SK-N-SH (cell line): ENCODE data around the gene PDCD2. TPM values are rescaled to one million over a fixed set of nuclear protein-coding genes. Genes with fewer than 3 reads are reported as not detected.

Experiments used
- CTCF ChIA-PET: fragments of 300-600, 350-600 bp; formaldehyde crosslinking; extraction: SDS; loops from one replicate; lab custom pipeline; 2021; lab: Yijun Ruan, JAX
- POLR2A ChIA-PET: fragments of 350-600 bp; sonication (Branson Sonifier 250); formaldehyde crosslinking; extraction: SDS; loops from one replicate; lab custom pipeline; 2020; ENCODE audit warnings: antibody characterized with exemption, inconsistent platforms; lab: Yijun Ruan, JAX
- DNase-seq: peaks from one replicate; pipeline ENCODE4 v3.0.0; 2012
- H2AFZ ChIP-seq: fragments of 200-600 bp; sonication (generic); 2 replicates; pipeline ENCODE4 v1.8.1; 2016; ENCODE audit warnings: antibody characterized with exemption, mild to moderate bottlenecking, low read depth
- H3F3A ChIP-seq: fragments of 200-600 bp; sonication (generic); replicated peaks from 2 replicates; pipeline ENCODE3; 2016; ENCODE audit warnings: antibody characterized with exemption, mild to moderate bottlenecking; ENCODE audit not compliant: insufficient read depth
- H3K27ac ChIP-seq, 2 experiments: fragments of 200-500 bp in 1 of 2; fragments of 200-600 bp in 1 of 2; sonication (Bioruptor generic) in 1 of 2; sonication (generic), shearing (Covaris generic) in 1 of 2; 2 replicates each; pipeline versions ENCODE4 v1.5.1 to v1.6.1; 2014 to 2016; ENCODE audit warnings: low read depth in 2 of 2, inconsistent platforms in 1 of 2, low read length in 1 of 2, mild to moderate bottlenecking in 1 of 2, mixed read lengths in 1 of 2
- H3K27me3 ChIP-seq: fragments of 200-600 bp; sonication (generic), shearing (Covaris generic); 2 replicates; pipeline ENCODE4 v1.6.1; 2016; ENCODE audit warnings: mixed run types; ENCODE audit not compliant: insufficient read depth
- H3K36me3 ChIP-seq, 2 experiments: fragments of 200-500 bp in 1 of 2; fragments of 200-600 bp in 1 of 2; sonication (Bioruptor generic) in 1 of 2; sonication (generic) in 1 of 2; replicated peaks in 1 of 2; 2 replicates each; pipeline versions ENCODE3 to v1.5.1; 2014 to 2016; ENCODE audit warnings: low read length in 1 of 2, mild to moderate bottlenecking in 1 of 2; ENCODE audit not compliant: insufficient read depth in 2 of 2, control insufficient read depth in 1 of 2
- H3K4me1 ChIP-seq, 2 experiments: fragments of 200-500 bp in 1 of 2; fragments of 200-600 bp in 1 of 2; sonication (Bioruptor generic) in 1 of 2; sonication (generic), shearing (Covaris generic) in 1 of 2; 2 replicates each; pipeline versions ENCODE4 v1.5.1 to v1.6.1; 2014 to 2016; ENCODE audit warnings: low read depth in 1 of 2, low read length in 1 of 2, mixed run types in 1 of 2; ENCODE audit not compliant: insufficient read depth in 2 of 2, control insufficient read depth in 1 of 2
- H3K4me2 ChIP-seq: fragments of 200-600 bp; sonication (generic), shearing (Covaris generic); 2 replicates; pipeline ENCODE4 v1.6.1; 2017; ENCODE audit warnings: mixed run types
- H3K4me3 ChIP-seq, 2 experiments: fragments of 200-500 bp in 1 of 2; fragments of 200-600 bp in 1 of 2; sonication (Bioruptor generic) in 1 of 2; sonication (generic), shearing (Covaris generic) in 1 of 2; 2 replicates each; pipeline versions ENCODE4 v1.5.1 to v1.8.1; 2014 to 2016; ENCODE audit warnings: low read depth in 2 of 2, inconsistent platforms in 1 of 2, low read length in 1 of 2, mild to moderate bottlenecking in 1 of 2, mixed read lengths in 1 of 2, moderate library complexity in 1 of 2
- H3K79me2 ChIP-seq: fragments of 200-600 bp; sonication (generic); 2 replicates; pipeline ENCODE4 v1.8.1; 2017; ENCODE audit warnings: mild to moderate bottlenecking; ENCODE audit not compliant: insufficient read depth
- H3K9ac ChIP-seq: fragments of 200-600 bp; sonication (generic); 2 replicates; pipeline ENCODE4 v1.6.1; 2017; ENCODE audit warnings: mixed run types
- H3K9me2 ChIP-seq: fragments of 200-600 bp; sonication (generic); 2 replicates; pipeline ENCODE4 v1.6.1; 2017; ENCODE audit warnings: mixed run types
- H3K9me3 ChIP-seq: fragments of 200-600 bp; sonication (generic); 2 replicates; pipeline ENCODE4 v1.6.1; 2017; ENCODE audit warnings: mixed run types, mild to moderate bottlenecking, moderate library complexity
- H4K20me1 ChIP-seq: fragments of 200-600 bp; sonication (generic); 2 replicates; pipeline ENCODE4 v1.6.1; 2017; ENCODE audit warnings: mild to moderate bottlenecking, mixed run types; ENCODE audit not compliant: insufficient read depth
- CHD2 ChIP-seq: fragments of 150-350 bp; IDR thresholded peaks from 2 replicates; pipeline ENCODE4 v1.6.1; 2018; ENCODE audit warnings: low read length; ENCODE audit not compliant: partially characterized antibody
- ELF1 ChIP-seq: IDR thresholded peaks from 2 replicates; pipeline ENCODE4 v1.4.0; 2012
- EP300 ChIP-seq, 2 experiments: IDR thresholded peaks; 2 replicates each; pipeline versions ENCODE4 v1.4.0 to v1.6.1; 2012; ENCODE audit warnings: borderline replicate concordance in 1 of 2, low read depth in 1 of 2, low read length in 1 of 2
- EZH2phosphoT487 ChIP-seq: fragments of 200-600 bp; sonication (generic); IDR thresholded peaks from 2 replicates; pipeline ENCODE4 v1.6.1; 2017; ENCODE audit warnings: low read depth, mixed run types, mild to moderate bottlenecking, antibody characterized with exemption, moderate library complexity, borderline replicate concordance
- FOSL2 ChIP-seq: IDR thresholded peaks from 2 replicates; pipeline ENCODE4 v1.4.0; 2012; ENCODE audit warnings: low read depth, mild to moderate bottlenecking, moderate library complexity, borderline replicate concordance
- FOXJ3 ChIP-seq: sonication (generic); formaldehyde crosslinking; IDR thresholded peaks from 2 replicates; pipeline ENCODE4 v1.5.1; 2020; ENCODE audit warnings: mild to moderate bottlenecking, missing genetic modification reagents
- FOXM1 ChIP-seq: IDR thresholded peaks from 2 replicates; pipeline ENCODE4 v1.4.0; 2012; ENCODE audit warnings: low read depth, mild to moderate bottlenecking
- GABPA ChIP-seq: IDR thresholded peaks from 2 replicates; pipeline ENCODE4 v1.4.0; 2012; ENCODE audit warnings: low read depth, mild to moderate bottlenecking
- JUND ChIP-seq: IDR thresholded peaks from 2 replicates; pipeline ENCODE4 v1.4.0; 2012
- MEF2A ChIP-seq: IDR thresholded peaks from 2 replicates; pipeline ENCODE4 v1.4.0; 2012; ENCODE audit warnings: low read depth, borderline replicate concordance
- MXI1 ChIP-seq: IDR thresholded peaks from 2 replicates; pipeline ENCODE4 v1.6.1; 2012; ENCODE audit warnings: mild to moderate bottlenecking, low read depth, low read length, improper control_type of control experiment
- NRF1 ChIP-seq: IDR thresholded peaks from 2 replicates; pipeline ENCODE4 v1.6.1; 2012; ENCODE audit warnings: low read depth, mild to moderate bottlenecking, low read length
- RFX5 ChIP-seq: IDR thresholded peaks from 2 replicates; pipeline ENCODE4 v1.6.1; 2012; ENCODE audit warnings: mild to moderate bottlenecking, improper control_type of control experiment, low read length
- RXRA ChIP-seq: IDR thresholded peaks from 2 replicates; pipeline ENCODE4 v1.4.0; 2012; ENCODE audit warnings: low read depth, mild to moderate bottlenecking, borderline replicate concordance
- SIN3A ChIP-seq: IDR thresholded peaks from 2 replicates; pipeline ENCODE4 v1.6.1; 2012; ENCODE audit warnings: low read depth, mild to moderate bottlenecking, low read length, moderate library complexity, borderline replicate concordance
- TCF12 ChIP-seq: IDR thresholded peaks from 2 replicates; pipeline ENCODE4 v1.4.0; 2012
- YY1 ChIP-seq: IDR thresholded peaks from 2 replicates; pipeline ENCODE4 v1.4.0; 2012; ENCODE audit warnings: low read depth, mild to moderate bottlenecking
- WGBS: methylation state at CpG from one replicate; pipeline ENCODE4 v1.1.6; 2017; ENCODE audit warnings: low lambda C conversion rate; 5-methylcytosine and 5-hydroxymethylcytosine counted together
- polyA plus RNA-seq, 3 experiments: library from polyadenylated mRNA; depleted of rRNA; stranded (reverse); fragments of >200 nt; gene quantifications; 2 replicates each; pipeline ENCODE4 v1.2.3, GENCODE V29; 2012
- TF ChIP-seq, protein P1 (sequence below): IDR thresholded peaks from 2 replicates; pipeline ENCODE4; 2012
- TF ChIP-seq, protein P2 (sequence below): IDR thresholded peaks from 2 replicates; pipeline ENCODE4 v1.4.0; 2012; ENCODE audit warnings: low read depth, borderline replicate concordance
- TF ChIP-seq, protein P3 (sequence below): fragments of 150-350 bp; IDR thresholded peaks from 2 replicates; pipeline ENCODE4 v1.6.1; 2017; ENCODE audit warnings: antibody characterized with exemption, low read length, low read depth, borderline replicate concordance
- TF ChIP-seq, protein P4 (sequence below): IDR thresholded peaks from 2 replicates; pipeline ENCODE4 v1.4.0; 2012; ENCODE audit warnings: low read depth, borderline replicate concordance

The PDCD2 gene
- polyA plus RNA-seq, 1 of the 3 experiments (the other 2 are of a cell fraction), result 82.1 TPM

DNA sequence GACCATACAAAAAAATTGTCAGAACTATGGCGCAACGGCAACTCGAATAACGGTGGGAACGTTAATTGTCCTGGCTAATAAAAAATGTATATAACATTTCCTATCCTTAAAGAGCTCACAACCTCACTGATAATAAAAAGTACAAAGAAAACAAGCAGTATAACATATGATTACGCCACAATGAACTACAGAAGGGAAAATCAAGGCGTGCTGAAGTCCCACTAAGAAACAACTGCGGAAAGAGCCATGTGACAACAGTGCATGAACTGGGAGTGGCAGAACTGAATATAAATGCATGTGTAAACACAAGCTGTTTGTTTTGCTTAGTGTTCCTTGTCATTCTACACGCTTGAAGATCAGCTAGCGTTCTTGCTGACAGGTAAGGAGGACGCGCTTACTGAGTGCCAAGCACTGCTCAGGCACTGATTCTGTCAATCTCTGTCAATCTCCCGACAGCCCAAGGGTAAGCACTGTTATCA lies 30.9 kb downstream of the PDCD2 start:
- Histone ChIP-seq H3K9me2 (no peaks in the 10 kb centered on the region), H3K36me3 (peaks cover 23 to 36% of the 10 kb centered on the region in 2 experiments), H3K9me3 (no peaks in the 10 kb centered on the region), H3K27ac (peak overlapping the region; percentile 51 to 92), H2AFZ (peak overlapping the region; percentile 89), H3K79me2 (peaks cover 90% of the 10 kb centered on the region), H3K4me2 (peak overlapping the region; percentile 91)
- 2% methylated on average over 13 of the region's 13 CpGs for WGBS
- ChIA-PET CTCF (interaction anchor here (1.2 to 1.5 kb wide), 2 partner anchors 722 to 763 kb away, joined by 4 to 5 read pairs; no protein-coding TSS in a partner anchor), POLR2A (interaction anchor here (0.6 to 1.3 kb wide), 5 partner anchors 9 to 803 kb away, joined by 3 to 10 read pairs (median 4); partner anchors contain the start of genes ERMARD and PDCD2)
- TF ChIP-seq MXI1 (0 out of 2 replicates have a peak, but pooled peaks have one; percentile 78), FOXM1 (no peak)
- TF ChIP-seq, protein P1, sequence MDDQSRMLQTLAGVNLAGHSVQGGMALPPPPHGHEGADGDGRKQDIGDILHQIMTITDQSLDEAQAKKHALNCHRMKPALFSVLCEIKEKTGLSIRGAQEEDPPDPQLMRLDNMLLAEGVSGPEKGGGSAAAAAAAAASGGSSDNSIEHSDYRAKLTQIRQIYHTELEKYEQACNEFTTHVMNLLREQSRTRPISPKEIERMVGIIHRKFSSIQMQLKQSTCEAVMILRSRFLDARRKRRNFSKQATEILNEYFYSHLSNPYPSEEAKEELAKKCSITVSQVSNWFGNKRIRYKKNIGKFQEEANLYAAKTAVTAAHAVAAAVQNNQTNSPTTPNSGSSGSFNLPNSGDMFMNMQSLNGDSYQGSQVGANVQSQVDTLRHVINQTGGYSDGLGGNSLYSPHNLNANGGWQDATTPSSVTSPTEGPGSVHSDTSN, result peak; percentile 72
- TF ChIP-seq, protein P2, sequence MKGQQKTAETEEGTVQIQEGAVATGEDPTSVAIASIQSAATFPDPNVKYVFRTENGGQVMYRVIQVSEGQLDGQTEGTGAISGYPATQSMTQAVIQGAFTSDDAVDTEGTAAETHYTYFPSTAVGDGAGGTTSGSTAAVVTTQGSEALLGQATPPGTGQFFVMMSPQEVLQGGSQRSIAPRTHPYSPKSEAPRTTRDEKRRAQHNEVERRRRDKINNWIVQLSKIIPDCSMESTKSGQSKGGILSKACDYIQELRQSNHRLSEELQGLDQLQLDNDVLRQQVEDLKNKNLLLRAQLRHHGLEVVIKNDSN, result peak; percentile 20; the same call in 1 of the 2 replicates
- TF ChIP-seq, all 33 proteins: peak for 3
- Histone ChIP-seq H4K20me1 (peaks cover 42% of the 10 kb centered on the region), H3K4me1 (peaks cover 19 to 23% of the 10 kb centered on the region in 2 experiments; a peak in 3 of 4 replicates), H3K9ac (peak overlapping the region; percentile 90; the same call in 1 of the 2 replicates), H3F3A (peaks cover 10% of the 10 kb centered on the region), H3K4me3 (peak overlapping the region; percentile 89 to 100), H3K27me3 (no peaks in the 10 kb centered on the region)
- DNase-seq, result no peak

DNA sequence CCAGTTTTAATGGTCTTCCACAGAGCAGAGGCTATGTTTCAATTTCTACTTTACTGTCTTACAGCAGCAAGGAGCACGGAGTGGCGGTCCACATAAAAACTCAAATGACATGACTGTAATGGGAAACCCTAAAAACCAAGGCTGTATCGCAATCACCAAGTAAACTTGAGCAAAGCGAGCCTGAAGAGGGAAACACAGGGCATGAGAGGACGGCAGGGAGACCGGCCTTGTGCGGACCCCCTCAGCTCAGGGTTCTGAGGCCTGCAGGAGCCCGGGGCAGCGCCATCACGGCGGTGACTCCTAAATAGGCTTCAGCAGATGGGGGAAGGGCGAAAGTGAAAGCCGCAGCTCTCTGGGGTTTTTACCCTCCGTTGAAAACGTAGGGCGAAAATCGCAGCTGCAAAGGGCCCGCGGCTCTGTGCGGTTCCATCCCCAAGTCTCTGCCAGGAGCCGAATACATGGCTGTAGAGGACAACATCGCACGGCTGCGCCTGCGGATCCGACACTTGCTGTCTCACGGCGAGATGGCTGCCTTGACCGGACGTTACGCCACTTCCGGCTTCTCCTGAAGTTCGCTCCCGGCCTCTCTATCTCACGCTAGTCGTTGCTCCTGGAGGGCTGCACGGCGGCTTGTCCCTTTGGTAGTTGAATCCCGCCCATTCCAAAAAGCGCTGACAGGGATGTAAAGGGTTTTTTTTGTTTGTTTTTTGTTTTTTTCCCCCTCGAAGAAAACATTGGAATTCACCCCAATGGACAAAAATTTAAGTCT lies 31.5 kb downstream of the PDCD2 start, which contains the start of gene PSMB1:
Gene PSMB1, minus strand, starts transcription at position 543 of the 769 bp plus-strand sequence. Its CDS starts 65 bp downstream, at position 478.
- Histone ChIP-seq H2AFZ (peak within 1 kb of the TSS; percentile 89), H3K36me3 (peaks cover 29 to 37% of the 10 kb centered on the region in 2 experiments), H4K20me1 (peaks cover 48% of the 10 kb centered on the region), H3K9me2 (no peaks in the 10 kb centered on the region), H3K4me3 (peak within 1 kb of the TSS; percentile 89 to 100), H3K4me1 (peaks cover 19 to 23% of the 10 kb centered on the region in 2 experiments; a peak in 3 of 4 replicates), H3K9me3 (no peaks in the 10 kb centered on the region), H3K9ac (peak within 1 kb of the TSS; percentile 90), H3K79me2 (peaks cover 90% of the 10 kb centered on the region), H3K4me2 (peak within 1 kb of the TSS; percentile 91), H3K27me3 (no peaks in the 10 kb centered on the region), H3K27ac (peak within 1 kb of the TSS; percentile 92 to 96), H3F3A (peaks cover 10% of the 10 kb centered on the region)
- DNase-seq, result peak; percentile 80
- CTCF ChIA-PET, result interaction anchor here (1.2 to 1.5 kb wide), 2 partner anchors 721 to 762 kb away, joined by 4 to 5 read pairs; no protein-coding TSS in a partner anchor
- POLR2A ChIA-PET, result interaction anchor here (0.6 to 1.3 kb wide), 6 partner anchors 15 to 803 kb away, joined by 3 to 10 read pairs (median 4); partner anchors contain the start of gene PDCD2
- 3% methylated on average over 21 of the region's 41 CpGs for WGBS
- peak; percentile 87 for TF ChIP-seq MXI1
- peak; percentile 92 for TF ChIP-seq ELF1
- TF ChIP-seq, protein P3, sequence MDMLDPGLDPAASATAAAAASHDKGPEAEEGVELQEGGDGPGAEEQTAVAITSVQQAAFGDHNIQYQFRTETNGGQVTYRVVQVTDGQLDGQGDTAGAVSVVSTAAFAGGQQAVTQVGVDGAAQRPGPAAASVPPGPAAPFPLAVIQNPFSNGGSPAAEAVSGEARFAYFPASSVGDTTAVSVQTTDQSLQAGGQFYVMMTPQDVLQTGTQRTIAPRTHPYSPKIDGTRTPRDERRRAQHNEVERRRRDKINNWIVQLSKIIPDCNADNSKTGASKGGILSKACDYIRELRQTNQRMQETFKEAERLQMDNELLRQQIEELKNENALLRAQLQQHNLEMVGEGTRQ, result no peak
- TF ChIP-seq TCF12, result peak; percentile 17; the same call in 1 of the 2 replicates
- TF ChIP-seq GABPA, result peak; percentile 94
- TF ChIP-seq SIN3A, result peak; percentile 92; the same call in 1 of the 2 replicates
- TF ChIP-seq RFX5, result no peak
- TF ChIP-seq JUND, result no peak
- no peak for TF ChIP-seq FOXM1
- TF ChIP-seq, protein P4, sequence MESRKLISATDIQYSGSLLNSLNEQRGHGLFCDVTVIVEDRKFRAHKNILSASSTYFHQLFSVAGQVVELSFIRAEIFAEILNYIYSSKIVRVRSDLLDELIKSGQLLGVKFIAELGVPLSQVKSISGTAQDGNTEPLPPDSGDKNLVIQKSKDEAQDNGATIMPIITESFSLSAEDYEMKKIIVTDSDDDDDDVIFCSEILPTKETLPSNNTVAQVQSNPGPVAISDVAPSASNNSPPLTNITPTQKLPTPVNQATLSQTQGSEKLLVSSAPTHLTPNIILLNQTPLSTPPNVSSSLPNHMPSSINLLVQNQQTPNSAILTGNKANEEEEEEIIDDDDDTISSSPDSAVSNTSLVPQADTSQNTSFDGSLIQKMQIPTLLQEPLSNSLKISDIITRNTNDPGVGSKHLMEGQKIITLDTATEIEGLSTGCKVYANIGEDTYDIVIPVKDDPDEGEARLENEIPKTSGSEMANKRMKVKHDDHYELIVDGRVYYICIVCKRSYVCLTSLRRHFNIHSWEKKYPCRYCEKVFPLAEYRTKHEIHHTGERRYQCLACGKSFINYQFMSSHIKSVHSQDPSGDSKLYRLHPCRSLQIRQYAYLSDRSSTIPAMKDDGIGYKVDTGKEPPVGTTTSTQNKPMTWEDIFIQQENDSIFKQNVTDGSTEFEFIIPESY, result peak; percentile 69
- TF ChIP-seq MEF2A, result no peak
- peak in 1 of 2 experiments; percentile 39; a peak in 1 of 4 replicates for TF ChIP-seq EP300 (IDR thresholded peaks at IDR 0.05; ENCODE audit: borderline replicate concordance in 1 of 2, low read depth in 1 of 2, low read length in 1 of 2)
- peak; percentile 91 for TF ChIP-seq YY1
- TF ChIP-seq RXRA, result no peak
- TF ChIP-seq EZH2phosphoT487, result no peak
- TF ChIP-seq CHD2, result peak; percentile 65
- peak; percentile 51 for TF ChIP-seq NRF1
- TF ChIP-seq FOXJ3 (CRISPR knock-in tag), result no peak
- no peak for TF ChIP-seq FOSL2
